GM18511 (cell line): ENCODE data around the gene MANBA.
"Not testable (repeated sequence)": the region's sequence is repeated elsewhere in the genome, so short reads cannot be mapped to it uniquely, and the experiment has no call there.

Experiments used
- ATAC-seq: cut with Tn5 transposase; IDR thresholded peaks from one replicate; pipeline ENCODE4 v1.9.1; 2021; ENCODE audit warnings: mild to moderate bottlenecking, moderate library complexity; ENCODE audit not compliant: unreplicated experiment

MANBA gene

GRCh38 chr4:102764901-102765300, 4.1 kb upstream of the MANBA start:
- no peak for ATAC-seq

GRCh38 chr4:102761906-102762305, 1.1 kb upstream of the MANBA start:
- no peak for ATAC-seq

GRCh38 chr4:102761296-102761701, 531 bp upstream of the MANBA start:
- peak; percentile 25 for ATAC-seq

- ATAC-seq: peak; percentile 62
Observed at GRCh38 chr4:102759831-102760644, 730 bp downstream of the MANBA start.

GRCh38 chr4:102758241-102759160, 2.3 kb downstream of the MANBA start:
- no peak for ATAC-seq

- ATAC-seq: no peak
Observed at GRCh38 chr4:102757681-102758080, 3.1 kb downstream of the MANBA start.

GRCh38 chr4:102754044-102754443, 6.7 kb downstream of the MANBA start:
- ATAC-seq: no peak

GRCh38 chr4:102751941-102752340, 8.8 kb downstream of the MANBA start:
- no peak for ATAC-seq

GRCh38 chr4:102743352-102743751, 17.4 kb downstream of the MANBA start:
- peak; percentile 100 for ATAC-seq

GRCh38 chr4:102738802-102739201, 22.0 kb downstream of the MANBA start:
- ATAC-seq: not testable (repeated sequence)

- ATAC-seq: no peak
Observed at GRCh38 chr4:102736636-102737549, 23.9 kb downstream of the MANBA start.

- no peak for ATAC-seq
Observed at GRCh38 chr4:102735582-102735981, 25.2 kb downstream of the MANBA start.

- peak; percentile 100 for ATAC-seq
Observed at GRCh38 chr4:102734591-102735385, 26.0 kb downstream of the MANBA start.

GRCh38 chr4:102734116-102734515, 26.7 kb downstream of the MANBA start:
- ATAC-seq: no peak

GRCh38 chr4:102733084-102733483, 27.7 kb downstream of the MANBA start:
- ATAC-seq: no peak

GRCh38 chr4:102732678-102733077, 28.1 kb downstream of the MANBA start:
- ATAC-seq: no peak

GRCh38 chr4:102730968-102731533, 29.7 kb downstream of the MANBA start:
- ATAC-seq: no peak

GRCh38 chr4:102729486-102729885, 31.3 kb downstream of the MANBA start:
- ATAC-seq: not testable (repeated sequence)

- ATAC-seq: not testable (repeated sequence)
Observed at GRCh38 chr4:102726919-102727318, 33.8 kb downstream of the MANBA start.

GRCh38 chr4:102726068-102726467, 34.7 kb downstream of the MANBA start:
- ATAC-seq: no peak
